Measurements from ENCODE around the gene MYL6B. TPM values are rescaled to one million over a fixed set of nuclear protein-coding genes. Genes with fewer than 3 reads are reported as not detected.

MYL6B gene
- total RNA-seq, 2 donors from 2014 or later, result 17.1 to 21.9 TPM

GRCh38 chr12:56120158-56120846, 32.1 kb upstream of the MYL6B start:
- intact Hi-C loops (cut with DNase I, micrococcal nuclease), result loop anchor here in 1 of 2 donors (10.0 kb wide), 1 partner anchor 64 kb away; the partner anchor contains the start of gene SMARCC2
- ATAC-seq, result no peak
- DNase-seq, result no peak

- intact Hi-C loops (cut with DNase I, micrococcal nuclease), result loop anchor here in 1 of 2 donors (10.0 kb wide), 1 partner anchor 63 kb away; the partner anchor contains the start of gene SMARCC2
- no peak for DNase-seq
- ATAC-seq, result no peak
Measured at GRCh38 chr12:56121204-56121870, 31.1 kb upstream of the MYL6B start.

- ATAC-seq, result no peak
- intact Hi-C loops (cut with DNase I, micrococcal nuclease), result loop anchor here in 1 of 2 donors (10.0 kb wide), 1 partner anchor 62 kb away; the partner anchor contains the start of gene SMARCC2
Measured at GRCh38 chr12:56122637-56123036, 29.8 kb upstream of the MYL6B start.

GRCh38 chr12:56124133-56124532, 28.3 kb upstream of the MYL6B start:
- ATAC-seq (no peak), DNase-seq (no peak)
- intact Hi-C loops (cut with DNase I, micrococcal nuclease), result loop anchor here in 1 of 2 donors (10.0 kb wide), 1 partner anchor 61 kb away; the partner anchor contains the start of gene SMARCC2

More at GRCh38 chr12:56122637-56123036, 29.8 kb upstream of the MYL6B start:
- DNase-seq, result no peak

- intact Hi-C loops (cut with DNase I, micrococcal nuclease), result loop anchor here in 1 of 2 donors (5.0 to 10.0 kb wide), 2 partner anchors 36 to 58 kb away; partner anchors contain the start of gene SMARCC2
- ATAC-seq (no peak), DNase-seq (no peak)
Measured at GRCh38 chr12:56126732-56127239, 25.6 kb upstream of the MYL6B start.

GRCh38 chr12:56127485-56127887, 24.9 kb upstream of the MYL6B start:
- ATAC-seq, result no peak
- no peak for DNase-seq
- intact Hi-C loops (cut with DNase I, micrococcal nuclease), result loop anchor here in 1 of 2 donors (5.0 to 10.0 kb wide), 2 partner anchors 35 to 57 kb away; partner anchors contain the start of gene SMARCC2

- DNase-seq (peak; percentile 97 to 100), ATAC-seq (peak; percentile 81)
- intact Hi-C loops (cut with DNase I, micrococcal nuclease), result loop anchor here in 1 of 2 donors (5.0 to 10.0 kb wide), 2 partner anchors 34 to 57 kb away; partner anchors contain the start of gene SMARCC2
Measured at GRCh38 chr12:56127888-56128669, 24.3 kb upstream of the MYL6B start, which contains the start of gene ESYT1. ESYT1 (plus strand) TSS chr12:56128267; CDS start chr12:56128320, 53 bp downstream.

GRCh38 chr12:56128670-56129205, 23.6 kb upstream of the MYL6B start:
- peak; percentile 6 for ATAC-seq
- no peak for DNase-seq
- intact Hi-C loops (cut with DNase I, micrococcal nuclease), result loop anchor here in 1 of 2 donors (5.0 to 10.0 kb wide), 2 partner anchors 34 to 56 kb away; partner anchors contain the start of gene SMARCC2

GRCh38 chr12:56129206-56129941, 23.0 kb upstream of the MYL6B start:
- ATAC-seq, result peak; percentile 37
- DNase-seq, result peak; percentile 75 to 81
- intact Hi-C loops (cut with DNase I, micrococcal nuclease), result loop anchor here in 1 of 2 donors (5.0 to 10.0 kb wide), 2 partner anchors 33 to 55 kb away; partner anchors contain the start of gene SMARCC2

- no peak for DNase-seq
- intact Hi-C loops (cut with DNase I, micrococcal nuclease), result loop anchor here in 1 of 2 donors (5.0 to 10.0 kb wide), 2 partner anchors 32 to 55 kb away; partner anchors contain the start of gene SMARCC2
- no peak for ATAC-seq
Measured at GRCh38 chr12:56129942-56130495, 22.4 kb upstream of the MYL6B start.

- DNase-seq, result no peak
- intact Hi-C loops (cut with DNase I, micrococcal nuclease), result no loop called here
- no peak for ATAC-seq
Measured at GRCh38 chr12:56130876-56131275, 21.5 kb upstream of the MYL6B start.

GRCh38 chr12:56134897-56135296, 17.5 kb upstream of the MYL6B start:
- intact Hi-C loops (cut with DNase I, micrococcal nuclease), result no loop called here
- ATAC-seq (no peak), DNase-seq (no peak)

GRCh38 chr12:56137853-56138571, 14.4 kb upstream of the MYL6B start:
- ATAC-seq (no peak), DNase-seq (no peak)
- intact Hi-C loops (cut with DNase I, micrococcal nuclease), result no loop called here

- ATAC-seq (no peak), DNase-seq (peak in 1 of 2 donors; percentile 23)
- intact Hi-C loops (cut with DNase I, micrococcal nuclease), result no loop called here
Measured at GRCh38 chr12:56141946-56142784, 10.2 kb upstream of the MYL6B start.

GRCh38 chr12:56143217-56143616, 9.2 kb upstream of the MYL6B start:
- intact Hi-C loops (cut with DNase I, micrococcal nuclease), result no loop called here

GRCh38 chr12:56143870-56144269, 8.5 kb upstream of the MYL6B start:
- DNase-seq (no peak), ATAC-seq (peak; percentile 65)
- intact Hi-C loops (cut with DNase I, micrococcal nuclease), result no loop called here

More at GRCh38 chr12:56143217-56143616, 9.2 kb upstream of the MYL6B start:
- DNase-seq (peak in 1 of 2 donors; percentile 24), ATAC-seq (no peak)

Data from left colon (tissue), 2 donors.